Stimulated activated CD8-positive, alpha-beta memory T cell treated with anti-CD3 and anti-CD28 coated beads, Interleukin-4, amount 100 ng/mL, for 48 hours (primary cell): ENCODE results near the gene SPTY2D1.
A peak's percentile ranks its signal among the peaks of the same experiment; 100 is the strongest.
"Not testable (repeated sequence)": the region's sequence is repeated elsewhere in the genome, so short reads cannot be mapped to it uniquely, and the experiment has no call there.

Experiments
- DNase-seq: peaks from one replicate; pipeline ENCODE4 v3.0.0-alpha.2; 2020

Gene SPTY2D1

GRCh38 chr11:18634140-18635032 lies at the start of gene SPTY2D1:
TSS of gene SPTY2D1 (minus strand) at chr11:18634342. CDS start at chr11:18634257, 85 bp downstream.
- peak; percentile 98 for DNase-seq

- no peak for DNase-seq
These were observed 48.3 kb upstream of the SPTY2D1 start for GRCh38 chr11:18682466-18682865.

- DNase-seq, result not testable (repeated sequence)
These were observed 47.8 kb upstream of the SPTY2D1 start for GRCh38 chr11:18681949-18682348.

- DNase-seq, result no peak
These were observed 43.4 kb upstream of the SPTY2D1 start for GRCh38 chr11:18677560-18677959.

- no peak for DNase-seq
These were observed 42.7 kb upstream of the SPTY2D1 start for GRCh38 chr11:18676803-18677202.

- DNase-seq, result peak; percentile 35
These were observed 38.1 kb upstream of the SPTY2D1 start for GRCh38 chr11:18672209-18672608.

- DNase-seq, result peak; percentile 41
These were observed 37.1 kb upstream of the SPTY2D1 start for GRCh38 chr11:18671246-18671645.

GRCh38 chr11:18669711-18670110 lies 35.6 kb upstream of the SPTY2D1 start:
- DNase-seq, result no peak

- no peak for DNase-seq
These were observed 35.1 kb upstream of the SPTY2D1 start for GRCh38 chr11:18669219-18669596.

- DNase-seq, result no peak
These were observed 34.0 kb upstream of the SPTY2D1 start for GRCh38 chr11:18668131-18668530.

GRCh38 chr11:18665353-18665872 lies 31.3 kb upstream of the SPTY2D1 start:
- DNase-seq, result not testable (repeated sequence)

GRCh38 chr11:18657673-18658072 lies 23.5 kb upstream of the SPTY2D1 start:
- no peak for DNase-seq

- DNase-seq, result peak; percentile 59
These were observed 16.9 kb upstream of the SPTY2D1 start for GRCh38 chr11:18650859-18651557.

- no peak for DNase-seq
These were observed 16.2 kb upstream of the SPTY2D1 start for GRCh38 chr11:18650353-18650752.

- not testable (repeated sequence) for DNase-seq
These were observed 8.9 kb upstream of the SPTY2D1 start for GRCh38 chr11:18643034-18643433.

- no peak for DNase-seq
These were observed 7.5 kb upstream of the SPTY2D1 start for GRCh38 chr11:18641677-18642076.

GRCh38 chr11:18633256-18634139 lies 644 bp downstream of the SPTY2D1 start:
- peak; percentile 49 for DNase-seq

GRCh38 chr11:18632841-18633240 lies 1.3 kb downstream of the SPTY2D1 start:
- DNase-seq, result no peak

- DNase-seq, result no peak
These were observed 10.0 kb downstream of the SPTY2D1 start for GRCh38 chr11:18624161-18624560.

GRCh38 chr11:18623707-18624106 lies 10.4 kb downstream of the SPTY2D1 start:
- no peak for DNase-seq

- no peak for DNase-seq
These were observed 15.7 kb downstream of the SPTY2D1 start for GRCh38 chr11:18618342-18619025.

GRCh38 chr11:18617688-18618341 lies 16.3 kb downstream of the SPTY2D1 start:
- DNase-seq, result peak; percentile 37
